MM.1S (cell line): ENCODE results near the gene FAR2.

Experiments
- DNase-seq: peaks from one replicate; pipeline ENCODE4 v3.0.0-alpha.2; 2015
- H2AFZ ChIP-seq: fragments of 300-600 bp; sonication (generic); 2 replicates; pipeline ENCODE4 v1.6.0; 2016; ENCODE audit warnings: antibody characterized with exemption, low read length
- H3F3A ChIP-seq: fragments of 300-600 bp; sonication (generic); 2 replicates; pipeline ENCODE4 v1.6.1; 2016; ENCODE audit warnings: mild to moderate bottlenecking, antibody characterized with exemption, low read length, moderate library complexity, mixed read lengths; ENCODE audit not compliant: insufficient read depth
- H3K27ac ChIP-seq: fragments of 300-600 bp; sonication (generic); 2 replicates; pipeline ENCODE4 v1.5.1; 2016; ENCODE audit warnings: mild to moderate bottlenecking, low read length
- H3K27me3 ChIP-seq: fragments of 300-600 bp; sonication (generic); replicated peaks from 2 replicates; pipeline ENCODE4 v1.6.0; 2016; ENCODE audit warnings: low read length; ENCODE audit not compliant: insufficient read depth
- H3K36me3 ChIP-seq: fragments of 300-600 bp; sonication (generic); replicated peaks from 2 replicates; pipeline ENCODE4 v1.6.1; 2016; ENCODE audit warnings: mild to moderate bottlenecking, low read length, mixed read lengths; ENCODE audit not compliant: insufficient read depth
- H3K4me1 ChIP-seq: fragments of 300-600 bp; sonication (generic); 2 replicates; pipeline ENCODE4 v1.6.1; 2016; ENCODE audit warnings: low read length, mixed read lengths
- H3K4me2 ChIP-seq: fragments of 300-600 bp; sonication (generic); 2 replicates; pipeline ENCODE4 v1.6.0; 2016; ENCODE audit warnings: low read depth, low read length
- H3K4me3 ChIP-seq: fragments of 300-600 bp; sonication (generic); 2 replicates; pipeline ENCODE4 v1.5.1; 2016; ENCODE audit warnings: low read length, mixed read lengths
- H3K79me2 ChIP-seq: fragments of 300-600 bp; sonication (generic); 2 replicates; pipeline ENCODE4 v1.6.1; 2016; ENCODE audit warnings: mixed run types, low read length, mixed read lengths
- H3K9ac ChIP-seq: fragments of 300-600 bp; sonication (generic); 2 replicates; pipeline ENCODE4 v1.6.1; 2016; ENCODE audit warnings: low read length, mixed read lengths
- H3K9me2 ChIP-seq: fragments of 300-600 bp; sonication (generic); replicated peaks from 2 replicates; pipeline ENCODE4 v1.6.1; 2016; ENCODE audit warnings: mild to moderate bottlenecking, low read length, mixed read lengths; ENCODE audit not compliant: insufficient read depth
- H3K9me3 ChIP-seq: fragments of 300-600 bp; sonication (generic); replicated peaks from 2 replicates; pipeline ENCODE4 v1.6.1; 2016; ENCODE audit warnings: mild to moderate bottlenecking, low read length, mixed read lengths; ENCODE audit not compliant: insufficient read depth
- H4K20me1 ChIP-seq: fragments of 300-600 bp; sonication (generic); 2 replicates; pipeline ENCODE4 v1.6.1; 2016; ENCODE audit warnings: mild to moderate bottlenecking, low read length, moderate library complexity, mixed read lengths; ENCODE audit not compliant: insufficient read depth
- CTCF ChIP-seq: fragments of 300-600 bp; sonication (generic); IDR thresholded peaks from 2 replicates; pipeline ENCODE4 v1.5.1; 2016; ENCODE audit warnings: antibody characterized with exemption, low read length, mixed read lengths
- EZH2 ChIP-seq: fragments of 300-600 bp; sonication (generic); optimal IDR thresholded peaks from 2 replicates; pipeline ENCODE3; 2017; ENCODE audit warnings: low read depth, mild to moderate bottlenecking, antibody characterized with exemption, low read length, mixed read lengths
- EZH2phosphoT487 ChIP-seq: fragments of 300-600 bp; sonication (generic); IDR thresholded peaks from 2 replicates; pipeline ENCODE4 v1.6.1; 2018; ENCODE audit warnings: antibody characterized with exemption, low read length

Gene FAR2

GRCh38 chr12:29208060-29208459, 59.0 kb downstream of the FAR2 start:
- H3K9me3 ChIP-seq, result no peaks in the 10 kb centered on the region
- no peak for TF ChIP-seq EZH2
- no peak for TF ChIP-seq EZH2phosphoT487
- TF ChIP-seq CTCF, result no peak
- H2AFZ ChIP-seq, result no peak overlapping the region
- H3F3A ChIP-seq, result no peaks in the 10 kb centered on the region
- DNase-seq, result no peak
- no peak overlapping the region for H3K4me3 ChIP-seq
- H3K79me2 ChIP-seq, result no peaks in the 10 kb centered on the region
- H3K27ac ChIP-seq, result no peak overlapping the region
- no peaks in the 10 kb centered on the region for H3K9me2 ChIP-seq
- H3K9ac ChIP-seq, result no peak overlapping the region
- H3K36me3 ChIP-seq, result no peaks in the 10 kb centered on the region
- H4K20me1 ChIP-seq, result no peaks in the 10 kb centered on the region
- no peak overlapping the region for H3K4me2 ChIP-seq
- no peaks in the 10 kb centered on the region for H3K4me1 ChIP-seq
- H3K27me3 ChIP-seq, result no peaks in the 10 kb centered on the region

GRCh38 chr12:29208936-29209701, 60.0 kb downstream of the FAR2 start:
- Histone ChIP-seq H3F3A (no peaks in the 10 kb centered on the region), H3K9ac (no peak overlapping the region), H3K4me2 (no peak overlapping the region), H4K20me1 (no peaks in the 10 kb centered on the region), H3K36me3 (no peaks in the 10 kb centered on the region), H3K27ac (no peak overlapping the region), H3K4me1 (no peaks in the 10 kb centered on the region), H3K27me3 (no peaks in the 10 kb centered on the region), H3K4me3 (no peak overlapping the region), H3K9me3 (no peaks in the 10 kb centered on the region), H3K79me2 (no peaks in the 10 kb centered on the region), H2AFZ (no peak overlapping the region), H3K9me2 (no peaks in the 10 kb centered on the region)
- DNase-seq, result no peak
- TF ChIP-seq EZH2 (no peak), CTCF (no peak), EZH2phosphoT487 (no peak)

- Histone ChIP-seq H3F3A (no peaks in the 10 kb centered on the region), H3K4me3 (no peak overlapping the region), H3K79me2 (no peaks in the 10 kb centered on the region), H3K9me3 (no peaks in the 10 kb centered on the region), H3K27me3 (no peaks in the 10 kb centered on the region), H3K9ac (no peak overlapping the region), H3K36me3 (no peaks in the 10 kb centered on the region), H2AFZ (no peak overlapping the region), H4K20me1 (no peaks in the 10 kb centered on the region), H3K27ac (no peak overlapping the region), H3K9me2 (no peaks in the 10 kb centered on the region), H3K4me2 (no peak overlapping the region), H3K4me1 (no peaks in the 10 kb centered on the region)
- DNase-seq, result no peak
- no peak for TF ChIP-seq EZH2phosphoT487
- TF ChIP-seq EZH2, result no peak
- no peak for TF ChIP-seq CTCF
These were observed 62.6 kb downstream of the FAR2 start for GRCh38 chr12:29211696-29212095.
